ENCODE data around the gene IFTAP.

The IFTAP gene

DNA sequence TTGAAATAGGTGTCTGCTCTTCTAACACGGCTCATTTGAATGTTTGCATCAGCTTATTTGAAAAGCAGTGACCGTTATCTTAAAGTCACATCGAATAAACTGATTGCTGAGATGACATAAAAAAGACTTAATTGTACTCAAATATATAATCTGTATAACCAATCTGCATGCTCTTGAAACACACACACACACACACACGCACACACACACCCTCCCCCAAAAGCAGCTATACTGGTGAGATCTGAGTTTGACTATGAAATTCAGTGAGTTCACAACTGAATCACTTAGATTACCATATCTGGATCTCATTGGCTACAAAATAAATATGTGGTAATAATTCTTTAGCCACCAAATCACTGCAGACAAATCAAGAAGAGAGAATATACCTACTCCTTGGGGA lies 3.8 kb upstream of the IFTAP start:
- ChIA-PET CTCF (no interaction called here), POLR2A (no interaction called here)
- TF ChIP-seq, protein P1, sequence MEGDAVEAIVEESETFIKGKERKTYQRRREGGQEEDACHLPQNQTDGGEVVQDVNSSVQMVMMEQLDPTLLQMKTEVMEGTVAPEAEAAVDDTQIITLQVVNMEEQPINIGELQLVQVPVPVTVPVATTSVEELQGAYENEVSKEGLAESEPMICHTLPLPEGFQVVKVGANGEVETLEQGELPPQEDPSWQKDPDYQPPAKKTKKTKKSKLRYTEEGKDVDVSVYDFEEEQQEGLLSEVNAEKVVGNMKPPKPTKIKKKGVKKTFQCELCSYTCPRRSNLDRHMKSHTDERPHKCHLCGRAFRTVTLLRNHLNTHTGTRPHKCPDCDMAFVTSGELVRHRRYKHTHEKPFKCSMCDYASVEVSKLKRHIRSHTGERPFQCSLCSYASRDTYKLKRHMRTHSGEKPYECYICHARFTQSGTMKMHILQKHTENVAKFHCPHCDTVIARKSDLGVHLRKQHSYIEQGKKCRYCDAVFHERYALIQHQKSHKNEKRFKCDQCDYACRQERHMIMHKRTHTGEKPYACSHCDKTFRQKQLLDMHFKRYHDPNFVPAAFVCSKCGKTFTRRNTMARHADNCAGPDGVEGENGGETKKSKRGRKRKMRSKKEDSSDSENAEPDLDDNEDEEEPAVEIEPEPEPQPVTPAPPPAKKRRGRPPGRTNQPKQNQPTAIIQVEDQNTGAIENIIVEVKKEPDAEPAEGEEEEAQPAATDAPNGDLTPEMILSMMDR (IDR thresholded peaks at IDR 0.05; ENCODE audit: control extremely low read depth, extremely low read depth, low read depth, missing control alignments): no peak
- DNase-seq (ENCODE audit: extremely low spot score): no peak

DNA sequence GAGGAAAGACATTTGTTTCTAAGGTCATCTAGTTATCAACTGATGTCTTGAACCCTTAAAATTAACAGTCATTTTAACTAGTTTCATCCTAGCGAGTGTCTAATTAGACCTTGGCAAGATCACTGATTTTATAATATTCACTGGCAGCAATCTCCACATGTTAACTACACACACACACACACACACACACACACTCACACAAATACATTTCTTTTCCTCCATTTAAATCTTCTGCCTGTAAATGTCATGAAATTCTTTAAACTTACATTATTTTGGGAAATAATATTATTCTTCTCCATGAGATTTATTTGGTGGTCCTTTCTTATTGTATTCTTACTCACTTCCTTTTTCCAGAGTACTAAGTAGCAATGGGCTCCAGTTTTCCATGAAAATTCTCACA lies 2.9 kb upstream of the IFTAP start:
- DNase-seq (ENCODE audit: extremely low spot score): no peak

DNA sequence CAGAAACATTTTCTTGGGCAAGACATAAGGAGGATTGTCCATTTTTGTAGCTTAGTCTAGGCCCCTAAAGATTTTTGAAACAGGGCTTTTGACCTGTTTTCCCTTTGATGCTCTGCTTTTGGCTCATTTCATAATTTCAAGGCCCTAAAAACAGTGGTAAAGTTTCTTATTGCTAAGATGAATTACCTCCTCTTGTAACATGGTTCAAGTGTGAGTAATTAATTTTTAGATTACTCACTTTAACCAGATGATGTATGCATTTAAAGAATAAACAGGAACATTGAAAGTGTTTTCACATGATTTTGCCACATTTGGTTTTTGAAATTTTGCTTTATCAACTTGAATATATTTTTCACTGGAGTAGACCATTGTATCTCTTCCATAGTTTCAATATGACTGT lies 2.6 kb downstream of the IFTAP start:
- DNase-seq (ENCODE audit: extremely low spot score): no peak
- TF ChIP-seq, protein P1 (IDR thresholded peaks at IDR 0.05; ENCODE audit: control extremely low read depth, extremely low read depth, low read depth, missing control alignments): no peak
- ChIA-PET POLR2A (no interaction called here), CTCF (no interaction called here)

More for the DNA sequence above, 2.9 kb upstream of the IFTAP start:
- TF ChIP-seq, protein P1 (IDR thresholded peaks at IDR 0.05; ENCODE audit: control extremely low read depth, extremely low read depth, low read depth, missing control alignments): no peak
- ChIA-PET CTCF (no interaction called here), POLR2A (no interaction called here)

DNA sequence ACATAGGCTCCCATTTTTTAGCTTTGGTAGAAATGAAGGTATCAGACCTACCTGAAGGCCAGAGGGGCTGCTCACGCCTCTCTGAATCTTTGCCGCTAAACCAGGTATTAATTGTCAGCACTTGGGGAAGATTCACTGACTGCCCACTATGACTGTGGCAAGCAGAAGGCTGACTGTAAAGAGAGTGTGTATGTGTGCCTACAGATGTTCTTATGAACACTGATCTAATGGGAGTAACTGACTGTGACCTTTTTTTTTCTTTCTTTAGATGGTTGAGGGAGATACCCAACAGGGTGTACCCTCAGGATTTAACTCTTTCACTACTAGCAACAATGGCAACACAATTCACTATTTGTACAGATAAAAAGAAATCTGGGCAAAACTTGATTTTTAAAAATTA lies 3.7 kb downstream of the IFTAP start, which contains the start of gene RAG2:
Gene RAG2 (minus strand): TSS at position 186 of the 400 bp plus-strand sequence. CDS start 4,068 bp downstream, outside the sequence.
- ChIA-PET CTCF (no interaction called here), POLR2A (no interaction called here)
- DNase-seq (ENCODE audit: extremely low spot score): no peak
- TF ChIP-seq, protein P1 (IDR thresholded peaks at IDR 0.05; ENCODE audit: control extremely low read depth, extremely low read depth, low read depth, missing control alignments): no peak

DNA sequence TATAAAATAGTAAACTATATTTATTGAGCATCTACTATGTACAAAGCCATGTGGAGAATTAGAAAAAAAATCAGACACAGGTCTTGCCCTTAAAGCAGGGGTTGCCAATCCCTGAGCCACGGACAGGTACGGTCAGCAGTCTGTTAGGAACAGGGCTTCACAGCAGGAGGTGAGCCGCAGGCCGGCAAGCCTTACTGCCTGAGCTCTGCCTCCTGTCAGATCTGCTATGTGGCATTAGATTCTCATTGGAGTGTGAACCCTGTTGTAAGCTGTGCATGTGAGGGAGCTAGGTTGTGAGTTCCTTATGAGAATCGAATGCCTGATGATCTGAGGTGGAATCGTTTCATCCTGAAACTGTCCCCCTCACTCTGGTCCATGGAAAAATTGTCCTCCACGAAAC lies 5.9 kb downstream of the IFTAP start:
- ChIA-PET CTCF (no interaction called here), POLR2A (no interaction called here)
- TF ChIP-seq, protein P1 (IDR thresholded peaks at IDR 0.05; ENCODE audit: control extremely low read depth, extremely low read depth, low read depth, missing control alignments): no peak
- DNase-seq (ENCODE audit: extremely low spot score): no peak

DNA sequence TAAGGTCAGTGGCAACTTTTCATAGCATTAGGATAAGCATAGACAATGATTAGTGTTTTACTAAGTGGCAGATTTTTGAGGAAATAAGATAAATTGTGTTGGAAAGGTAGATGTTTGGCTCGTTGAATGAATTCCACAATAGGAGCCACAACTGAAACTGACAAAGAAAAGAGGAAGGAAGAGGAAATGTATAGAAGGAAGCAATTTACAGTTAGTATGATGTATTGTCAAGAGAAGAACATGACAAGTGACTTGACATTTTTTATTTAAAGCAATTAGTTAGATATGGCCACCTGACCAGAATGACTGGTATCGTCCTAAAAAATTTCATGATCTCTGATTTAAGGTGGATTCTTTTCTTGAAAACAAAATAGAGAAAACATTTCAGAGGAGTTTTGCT lies 6.9 kb downstream of the IFTAP start:
- ChIA-PET POLR2A (no interaction called here), CTCF (interaction anchor here (1.0 kb wide), 1 partner anchor 10 kb away, joined by 3 read pairs; no protein-coding TSS in a partner anchor)
- no peak for DNase-seq (ENCODE audit: extremely low spot score)
- TF ChIP-seq, protein P1 (IDR thresholded peaks at IDR 0.05; ENCODE audit: control extremely low read depth, extremely low read depth, low read depth, missing control alignments): no peak

DNA sequence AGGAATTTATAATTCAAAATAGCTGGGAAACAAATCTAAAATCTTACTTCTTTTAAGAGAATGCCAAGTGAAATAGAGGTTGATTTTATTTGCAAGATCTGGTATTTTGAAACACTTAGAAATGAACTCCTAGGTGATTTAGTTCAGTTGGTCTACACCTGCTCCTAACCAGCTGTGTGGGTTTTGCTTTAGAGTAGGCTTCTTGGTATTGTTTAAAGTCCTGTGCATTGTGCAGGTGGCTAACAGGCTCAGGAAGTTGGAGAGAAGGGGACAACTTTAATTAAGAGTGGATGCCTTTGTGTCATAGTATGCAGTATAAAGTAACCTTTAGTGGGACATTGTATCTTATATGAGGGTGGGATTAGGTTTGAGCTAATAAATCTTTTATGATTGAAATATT lies 7.8 kb downstream of the IFTAP start:
- CTCF ChIA-PET: interaction anchor here (1.5 kb wide), 1 partner anchor 20 kb away, joined by 3 read pairs; no protein-coding TSS in a partner anchor
- no peak for DNase-seq (ENCODE audit: extremely low spot score)
- TF ChIP-seq, protein P1 (IDR thresholded peaks at IDR 0.05; ENCODE audit: control extremely low read depth, extremely low read depth, low read depth, missing control alignments): no peak
- POLR2A ChIA-PET: no interaction called here
